ENCODE measurements around the gene SORCS2. TPM values are rescaled to one million over a fixed set of nuclear protein-coding genes. Genes with fewer than 3 reads are reported as not detected.

SORCS2 gene
- total and polyA plus RNA-seq, 7 donors, result 0.18 to 1.5 (median 0.36) TPM

DNA sequence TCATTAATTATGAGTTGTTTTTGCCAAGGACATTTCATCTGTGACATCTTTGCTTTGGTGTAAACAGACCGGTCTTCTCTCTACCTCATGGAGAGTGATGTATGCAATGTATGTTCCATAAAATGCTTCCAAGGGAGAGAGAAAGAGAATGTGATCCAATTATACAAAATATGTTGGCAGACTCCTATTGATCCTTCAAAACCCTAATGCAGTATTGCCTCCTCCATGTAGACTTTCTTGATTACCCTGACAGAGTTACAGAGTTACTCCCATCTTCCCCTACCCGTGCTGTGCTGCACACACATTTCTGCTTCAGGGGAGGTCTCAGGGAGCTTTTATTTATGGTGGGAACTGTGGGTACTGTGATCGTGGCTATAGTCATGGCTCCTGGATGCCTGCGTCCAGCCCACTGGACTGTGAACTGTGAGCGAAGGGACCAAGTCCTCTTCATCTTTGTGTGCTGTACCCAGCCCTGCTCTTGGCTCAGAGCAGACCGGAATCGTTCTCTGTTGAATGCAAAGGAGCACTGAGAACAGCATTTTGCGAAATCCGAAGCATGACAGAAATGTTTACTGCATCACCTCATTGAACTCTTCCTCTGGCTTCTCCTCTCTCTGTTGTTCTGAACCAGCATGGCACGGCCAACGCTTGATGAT lies 32.7 kb downstream of the SORCS2 start:
- ATAC-seq, result no peak
- DNase-seq, result no peak
- Histone ChIP-seq H3K4me3 (no peak overlapping the region), H3K9me3 (no peaks in the 10 kb centered on the region), H3K4me1 (no peaks in the 10 kb centered on the region), H3K27ac (no peak overlapping the region), H3K36me3 (ENCODE audit: insufficient read depth in 1 of 2, low read depth in 1 of 2) (no peaks in the 10 kb centered on the region), H3K27me3 (ENCODE audit: insufficient read depth in 3 of 3, low read length in 2 of 3) (no peaks in the 10 kb centered on the region)
- WGBS, 3 donors, result 95 to 96% (median 96%) methylated on average over 11 of the region's 11 CpGs
- intact Hi-C loops (cut with DNase I), result no loop called here
- TF ChIP-seq, protein P1, sequence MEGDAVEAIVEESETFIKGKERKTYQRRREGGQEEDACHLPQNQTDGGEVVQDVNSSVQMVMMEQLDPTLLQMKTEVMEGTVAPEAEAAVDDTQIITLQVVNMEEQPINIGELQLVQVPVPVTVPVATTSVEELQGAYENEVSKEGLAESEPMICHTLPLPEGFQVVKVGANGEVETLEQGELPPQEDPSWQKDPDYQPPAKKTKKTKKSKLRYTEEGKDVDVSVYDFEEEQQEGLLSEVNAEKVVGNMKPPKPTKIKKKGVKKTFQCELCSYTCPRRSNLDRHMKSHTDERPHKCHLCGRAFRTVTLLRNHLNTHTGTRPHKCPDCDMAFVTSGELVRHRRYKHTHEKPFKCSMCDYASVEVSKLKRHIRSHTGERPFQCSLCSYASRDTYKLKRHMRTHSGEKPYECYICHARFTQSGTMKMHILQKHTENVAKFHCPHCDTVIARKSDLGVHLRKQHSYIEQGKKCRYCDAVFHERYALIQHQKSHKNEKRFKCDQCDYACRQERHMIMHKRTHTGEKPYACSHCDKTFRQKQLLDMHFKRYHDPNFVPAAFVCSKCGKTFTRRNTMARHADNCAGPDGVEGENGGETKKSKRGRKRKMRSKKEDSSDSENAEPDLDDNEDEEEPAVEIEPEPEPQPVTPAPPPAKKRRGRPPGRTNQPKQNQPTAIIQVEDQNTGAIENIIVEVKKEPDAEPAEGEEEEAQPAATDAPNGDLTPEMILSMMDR (IDR thresholded peaks at IDR 0.05), result no peak

DNA sequence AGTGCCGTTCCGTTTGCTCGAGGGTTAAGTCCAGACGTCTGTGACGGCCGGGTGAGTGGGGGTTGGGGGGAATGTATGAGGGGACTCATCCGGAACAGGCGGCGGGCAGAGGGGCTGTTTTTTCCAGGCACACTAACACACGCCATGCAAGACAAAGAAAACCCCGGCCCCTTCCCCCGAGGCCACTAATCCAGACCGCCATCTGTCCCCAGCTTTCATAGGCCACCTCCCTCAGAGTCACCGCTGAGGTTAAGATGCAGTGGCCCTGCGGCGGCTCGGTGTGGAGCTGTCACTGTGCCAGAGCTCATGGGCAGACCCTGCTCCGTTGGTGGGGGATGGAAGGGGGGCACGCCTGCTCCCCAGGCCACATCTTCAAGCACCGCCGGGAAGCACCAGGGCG lies 34.1 kb downstream of the SORCS2 start:
- intact Hi-C loops (cut with DNase I), result no loop called here
- H3K27me3 ChIP-seq (ENCODE audit: insufficient read depth in 3 of 3, low read length in 2 of 3), result peaks cover 0 to 2% (median 0%) of the 10 kb centered on the region in 3 donors
- DNase-seq (no peak), ATAC-seq (no peak)
- TF ChIP-seq, protein P1 (IDR thresholded peaks at IDR 0.05), result no peak
- no peaks in the 10 kb centered on the region for H3K9me3 ChIP-seq
- H3K27ac ChIP-seq, result no peak overlapping the region
- no peaks in the 10 kb centered on the region for H3K4me1 ChIP-seq
- H3K36me3 ChIP-seq (ENCODE audit: insufficient read depth in 1 of 2, low read depth in 1 of 2), result no peaks in the 10 kb centered on the region
- WGBS, 3 donors, result 60 to 73% (median 67%) methylated on average over 22 of the region's 22 CpGs
- no peak overlapping the region for H3K4me3 ChIP-seq

DNA sequence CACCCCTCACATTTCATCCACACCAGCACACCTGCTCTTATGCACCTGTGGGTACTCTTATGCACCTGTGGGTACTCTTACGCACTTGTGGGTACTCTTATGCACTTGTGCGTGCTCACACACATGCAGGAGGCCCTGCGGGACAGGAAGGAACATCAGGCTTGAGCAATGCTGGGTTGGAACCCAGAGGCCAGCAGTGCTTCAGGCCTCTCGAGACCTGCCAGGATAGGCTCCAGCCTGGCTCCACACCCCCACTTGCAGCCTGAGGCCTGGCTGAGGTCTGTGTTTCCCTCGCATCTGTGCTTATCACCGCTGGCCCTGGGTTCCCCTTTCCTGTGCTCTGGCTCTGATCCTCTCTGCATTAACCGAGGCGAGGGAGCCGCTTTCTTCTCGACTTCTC lies 34.7 kb downstream of the SORCS2 start:
- Histone ChIP-seq H3K27me3 (ENCODE audit: insufficient read depth in 3 of 3, low read length in 2 of 3) (peaks cover 0 to 5% (median 0%) of the 10 kb centered on the region in 3 donors), H3K9me3 (no peaks in the 10 kb centered on the region), H3K36me3 (ENCODE audit: insufficient read depth in 1 of 2, low read depth in 1 of 2) (no peaks in the 10 kb centered on the region), H3K27ac (no peak overlapping the region), H3K4me3 (no peak overlapping the region), H3K4me1 (no peaks in the 10 kb centered on the region)
- intact Hi-C loops (cut with DNase I), result no loop called here
- WGBS, 3 donors, result 75 to 92% (median 79%) methylated on average over 10 of the region's 10 CpGs
- DNase-seq (peak in 1 of 2 donors; percentile 72), ATAC-seq (peak in 2 of 4 donors; percentile 27 to 47)
- TF ChIP-seq, protein P1 (IDR thresholded peaks at IDR 0.05), result no peak

DNA sequence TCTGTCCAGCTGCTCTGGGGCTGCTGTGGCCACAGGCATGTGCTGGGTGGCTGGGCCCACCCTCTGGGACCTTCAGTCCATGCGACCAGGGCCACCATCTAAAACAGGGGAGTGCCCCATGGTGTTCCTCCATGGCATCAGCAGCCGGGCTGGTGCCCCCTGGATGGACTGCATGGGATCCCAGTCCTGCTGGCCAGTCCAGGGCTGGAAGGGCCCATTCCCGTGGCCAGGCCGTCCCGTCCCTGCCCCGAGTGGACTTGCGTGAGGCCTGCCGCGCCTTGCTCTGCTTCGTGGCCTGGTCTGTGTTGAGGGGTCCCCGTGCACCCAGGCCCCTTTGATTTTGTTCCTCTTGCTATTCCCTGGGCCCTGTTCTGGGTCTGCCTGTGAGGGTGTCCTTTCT lies 36.4 kb downstream of the SORCS2 start:
- TF ChIP-seq, protein P1 (IDR thresholded peaks at IDR 0.05), result no peak
- Histone ChIP-seq H3K9me3 (no peaks in the 10 kb centered on the region), H3K4me1 (no peaks in the 10 kb centered on the region), H3K36me3 (ENCODE audit: insufficient read depth in 1 of 2, low read depth in 1 of 2) (no peaks in the 10 kb centered on the region), H3K4me3 (no peak overlapping the region), H3K27ac (no peak overlapping the region), H3K27me3 (ENCODE audit: insufficient read depth in 3 of 3, low read length in 2 of 3) (peaks cover 0 to 5% (median 3%) of the 10 kb centered on the region in 3 donors)
- no peak for DNase-seq
- 94 to 96% (median 95%) methylated on average over 11 of the region's 11 CpGs for WGBS, 3 donors
- ATAC-seq, result no peak
- intact Hi-C loops (cut with DNase I), result no loop called here

Measured in psoas muscle (tissue), 8 donors.